ENCODE measurements around the gene SKIC2. TPM values are rescaled to one million over a fixed set of nuclear protein-coding genes. Genes with fewer than 3 reads are reported as not detected.

SKIC2 gene
- total RNA-seq, 4 donors from 2014 or later, result 31.3 to 60.4 (median 49.3) TPM

GRCh38 chr6:31966997-31967925 is 8.3 kb downstream of the SKIC2 start:
- H3K27ac ChIP-seq, result no peak overlapping the region
- H3K36me3 ChIP-seq, result peaks cover 86% of the 10 kb centered on the region
- 80% methylated on average over 10 of the region's 10 CpGs for WGBS

GRCh38 chr6:31967926-31968320 is 8.9 kb downstream of the SKIC2 start:
- TF ChIP-seq POLR2AphosphoS5 (IDR thresholded peaks at IDR 0.05) (no peak), POLR2A (IDR thresholded peaks at IDR 0.05) (no peak), CTCF (IDR thresholded peaks at IDR 0.05) (no peak), EP300 (IDR thresholded peaks at IDR 0.05) (no peak)
- H3K4me3 ChIP-seq, result no peak overlapping the region
- no peaks in the 10 kb centered on the region for H3K9me3 ChIP-seq
- no peak for DNase-seq (ENCODE audit: low spot score in 2 of 2)
- 74% methylated on average over 3 of the region's 3 CpGs for WGBS
- no peaks in the 10 kb centered on the region for H3K27me3 ChIP-seq
- peaks cover 79% of the 10 kb centered on the region for H3K36me3 ChIP-seq
- peaks cover 22% of the 10 kb centered on the region for H3K4me1 ChIP-seq
- H3K27ac ChIP-seq, result no peak overlapping the region

More at GRCh38 chr6:31966997-31967925, 8.3 kb downstream of the SKIC2 start:
- H3K9me3 ChIP-seq, result no peaks in the 10 kb centered on the region
- no peak for DNase-seq (ENCODE audit: low spot score in 2 of 2)
- TF ChIP-seq POLR2A (IDR thresholded peaks at IDR 0.05) (no peak), POLR2AphosphoS5 (IDR thresholded peaks at IDR 0.05) (no peak), EP300 (IDR thresholded peaks at IDR 0.05) (no peak), CTCF (IDR thresholded peaks at IDR 0.05) (no peak)
- H3K27me3 ChIP-seq, result no peaks in the 10 kb centered on the region
- H3K4me1 ChIP-seq, result peaks cover 17% of the 10 kb centered on the region
- no peak overlapping the region for H3K4me3 ChIP-seq

GRCh38 chr6:31968326-31968725 is 9.4 kb downstream of the SKIC2 start:
- WGBS, result 73% methylated on average over 3 of the region's 11 CpGs
- Histone ChIP-seq H3K4me1 (peaks cover 26% of the 10 kb centered on the region), H3K27me3 (no peaks in the 10 kb centered on the region), H3K9me3 (no peaks in the 10 kb centered on the region), H3K36me3 (peaks cover 75% of the 10 kb centered on the region), H3K27ac (no peak overlapping the region), H3K4me3 (no peak overlapping the region)
- TF ChIP-seq EP300 (IDR thresholded peaks at IDR 0.05) (no peak), POLR2A (IDR thresholded peaks at IDR 0.05) (no peak), CTCF (IDR thresholded peaks at IDR 0.05) (no peak), POLR2AphosphoS5 (IDR thresholded peaks at IDR 0.05) (no peak)
- DNase-seq (ENCODE audit: low spot score in 2 of 2), result no peak

GRCh38 chr6:31968791-31969711 is 10.1 kb downstream of the SKIC2 start:
- peaks cover 68% of the 10 kb centered on the region for H3K36me3 ChIP-seq
- no peak overlapping the region for H3K27ac ChIP-seq
- WGBS, result 87% methylated on average over 9 of the region's 23 CpGs

More at GRCh38 chr6:31968791-31969711, 10.1 kb downstream of the SKIC2 start:
- Histone ChIP-seq H3K4me1 (peaks cover 32% of the 10 kb centered on the region), H3K4me3 (no peak overlapping the region), H3K9me3 (no peaks in the 10 kb centered on the region), H3K27me3 (no peaks in the 10 kb centered on the region)
- no peak for DNase-seq (ENCODE audit: low spot score in 2 of 2)
- no peak for TF ChIP-seq CTCF (IDR thresholded peaks at IDR 0.05)
- TF ChIP-seq POLR2AphosphoS5 (IDR thresholded peaks at IDR 0.05), result no peak
- TF ChIP-seq EP300 (IDR thresholded peaks at IDR 0.05), result no peak
- TF ChIP-seq POLR2A (IDR thresholded peaks at IDR 0.05), result no peak
